VCaP (cell line): ENCODE data around the gene TRIM32.

Source experiments
- H3K27ac ChIP-seq: fragments of 450-650 bp; 2 replicates; pipeline ENCODE4 v1.5.1; 2017
- CTCF ChIP-seq: fragments of 450-650 bp; conservative IDR thresholded peaks from 2 replicates; pipeline ENCODE4 v1.5.1; 2017; ENCODE audit warnings: mild to moderate bottlenecking, moderate library complexity

Gene TRIM32, protein sequence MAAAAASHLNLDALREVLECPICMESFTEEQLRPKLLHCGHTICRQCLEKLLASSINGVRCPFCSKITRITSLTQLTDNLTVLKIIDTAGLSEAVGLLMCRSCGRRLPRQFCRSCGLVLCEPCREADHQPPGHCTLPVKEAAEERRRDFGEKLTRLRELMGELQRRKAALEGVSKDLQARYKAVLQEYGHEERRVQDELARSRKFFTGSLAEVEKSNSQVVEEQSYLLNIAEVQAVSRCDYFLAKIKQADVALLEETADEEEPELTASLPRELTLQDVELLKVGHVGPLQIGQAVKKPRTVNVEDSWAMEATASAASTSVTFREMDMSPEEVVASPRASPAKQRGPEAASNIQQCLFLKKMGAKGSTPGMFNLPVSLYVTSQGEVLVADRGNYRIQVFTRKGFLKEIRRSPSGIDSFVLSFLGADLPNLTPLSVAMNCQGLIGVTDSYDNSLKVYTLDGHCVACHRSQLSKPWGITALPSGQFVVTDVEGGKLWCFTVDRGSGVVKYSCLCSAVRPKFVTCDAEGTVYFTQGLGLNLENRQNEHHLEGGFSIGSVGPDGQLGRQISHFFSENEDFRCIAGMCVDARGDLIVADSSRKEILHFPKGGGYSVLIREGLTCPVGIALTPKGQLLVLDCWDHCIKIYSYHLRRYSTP

DNA sequence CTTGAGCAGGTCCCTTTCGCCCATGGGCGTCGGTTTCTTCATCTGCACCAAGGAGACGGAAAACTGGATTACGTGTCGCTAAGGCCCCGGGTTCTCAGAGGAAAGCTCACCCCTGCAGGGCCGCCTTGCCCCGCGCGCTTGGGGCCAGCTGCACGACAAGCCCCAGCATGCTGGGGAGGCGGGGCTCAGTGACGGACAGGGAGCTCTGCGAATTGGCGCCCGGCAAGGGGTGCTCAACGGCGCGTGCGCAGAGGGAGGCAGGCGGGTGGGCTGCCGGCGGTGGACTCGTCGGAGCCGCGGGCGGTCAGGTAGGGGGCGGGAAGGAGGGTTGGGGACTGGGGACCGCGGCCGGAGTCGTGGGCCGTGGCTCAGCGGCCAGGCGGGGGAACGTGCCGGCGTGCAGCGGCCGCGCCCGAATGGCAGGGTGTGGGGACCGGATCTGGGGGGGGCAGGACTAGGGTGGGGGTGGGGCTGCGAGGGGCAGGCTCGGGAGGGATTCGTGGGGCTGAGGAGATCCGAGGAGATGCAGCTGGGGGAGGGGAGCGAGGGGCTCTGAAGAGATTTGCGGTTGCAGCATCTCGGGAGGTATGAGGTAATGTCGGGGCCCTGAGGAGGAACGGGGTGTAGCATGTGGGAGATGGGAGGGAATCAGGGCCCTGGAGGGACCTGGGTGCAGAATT is at the start of gene TRIM32:
TSS of gene TRIM32 (plus strand) at position 232 of the 680 bp plus-strand sequence. CDS start 10,438 bp downstream, outside the sequence.
- peak within 1 kb of the TSS; percentile 78 for H3K27ac ChIP-seq

GRCh38 chr9:116639251-116639741 is 47.8 kb upstream of the TRIM32 start:
- no peak overlapping the region for H3K27ac ChIP-seq
- TF ChIP-seq CTCF: no peak

More for the DNA sequence above, at the start of gene TRIM32:
- no peak for TF ChIP-seq CTCF

GRCh38 chr9:116641292-116642059 is 45.6 kb upstream of the TRIM32 start:
- no peak for TF ChIP-seq CTCF
- H3K27ac ChIP-seq: no peak overlapping the region

- no peak overlapping the region for H3K27ac ChIP-seq
- TF ChIP-seq CTCF: no peak
Observed at GRCh38 chr9:116643691-116644090, 43.4 kb upstream of the TRIM32 start.

GRCh38 chr9:116644091-116644688 is 42.9 kb upstream of the TRIM32 start:
- TF ChIP-seq CTCF: no peak
- H3K27ac ChIP-seq: no peak overlapping the region

DNA sequence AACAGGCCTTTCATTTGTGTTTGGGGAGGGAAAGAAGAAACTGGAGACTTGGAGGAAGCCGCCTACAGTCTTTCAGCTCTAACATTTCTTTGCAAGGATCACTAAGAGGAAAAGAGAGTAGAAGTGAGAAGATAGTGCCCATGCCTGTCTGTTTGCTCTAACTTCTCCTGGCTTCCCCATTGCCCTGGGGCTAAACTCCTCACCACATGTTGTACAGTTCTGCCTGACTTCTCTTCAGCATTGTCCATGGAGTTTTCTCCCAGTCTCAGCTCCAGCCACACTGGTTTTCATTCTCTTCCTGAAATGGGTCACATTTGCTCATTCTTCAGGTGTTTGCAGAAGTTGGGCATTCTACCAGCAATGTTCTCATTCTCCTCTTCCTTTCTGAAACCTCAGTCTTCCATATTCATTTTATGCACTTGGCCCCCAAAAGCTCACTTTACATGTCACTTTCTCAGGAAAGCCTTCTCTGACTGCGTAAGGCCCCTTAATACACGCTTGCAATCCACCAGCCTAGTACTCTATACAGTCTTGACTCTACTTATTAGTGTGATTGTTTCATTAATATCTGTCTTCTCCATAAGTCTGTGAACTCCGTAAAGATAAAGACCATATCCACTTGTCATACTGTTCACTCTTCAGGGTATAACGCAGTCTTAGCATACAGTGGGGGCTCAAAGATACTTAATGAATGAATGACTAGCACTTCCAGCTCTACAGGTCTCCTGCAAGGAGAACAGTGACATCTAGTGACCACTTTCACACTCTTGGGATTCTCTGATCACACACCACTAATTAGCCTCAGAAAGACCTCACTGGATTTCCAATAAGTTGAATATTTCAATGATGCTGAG is 40.2 kb upstream of the TRIM32 start:
- no peak overlapping the region for H3K27ac ChIP-seq
- TF ChIP-seq CTCF: peak; percentile 94
